ENCODE measurements around the gene HMGN4.

- no peak for TF ChIP-seq CTCF (IDR thresholded peaks at IDR 0.05; ENCODE audit: insufficient read depth, low read depth, low read length)
- TF ChIP-seq EZH2 (IDR thresholded peaks at IDR 0.05; ENCODE audit: insufficient read depth, low read length): no peak
Measured at GRCh38 chr6:26552640-26553188, 14.5 kb downstream of the HMGN4 start.
